ENCODE results near the gene PRR27.

PRR27 gene

DNA sequence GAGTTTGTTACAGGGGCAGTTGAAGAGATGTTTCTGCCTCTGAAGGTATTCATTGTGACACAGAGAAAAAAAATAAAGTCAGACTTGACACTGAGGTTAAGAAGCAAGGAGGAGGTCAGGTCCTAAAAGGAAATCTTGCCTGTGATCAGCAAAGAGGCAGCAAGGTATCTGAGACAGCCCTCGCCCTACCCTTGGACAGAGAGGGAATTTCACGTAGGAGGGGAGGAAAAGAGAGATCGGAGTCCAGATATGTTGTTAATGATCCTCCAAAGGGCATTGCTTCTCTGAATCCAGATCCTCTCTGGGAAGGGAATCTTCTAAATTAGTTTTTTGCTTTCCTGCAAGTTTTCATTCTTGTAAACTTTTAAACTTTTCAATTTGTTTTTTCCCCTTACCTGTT lies 15.3 kb upstream of the PRR27 start:
- no peak for TF ChIP-seq SNAI2 (CRISPR knock-in tag; IDR thresholded peaks at IDR 0.05)
- no peak for TF ChIP-seq ESRRG (CRISPR knock-in tag; IDR thresholded peaks at IDR 0.05)
- TF ChIP-seq TCF4 (CRISPR knock-in tag; IDR thresholded peaks at IDR 0.05; ENCODE audit: borderline replicate concordance), result no peak
- TF ChIP-seq RARB (CRISPR knock-in tag; IDR thresholded peaks at IDR 0.05), result no peak
- TF ChIP-seq ZNF8 (CRISPR knock-in tag; IDR thresholded peaks at IDR 0.05), result no peak
- TF ChIP-seq, protein P1, sequence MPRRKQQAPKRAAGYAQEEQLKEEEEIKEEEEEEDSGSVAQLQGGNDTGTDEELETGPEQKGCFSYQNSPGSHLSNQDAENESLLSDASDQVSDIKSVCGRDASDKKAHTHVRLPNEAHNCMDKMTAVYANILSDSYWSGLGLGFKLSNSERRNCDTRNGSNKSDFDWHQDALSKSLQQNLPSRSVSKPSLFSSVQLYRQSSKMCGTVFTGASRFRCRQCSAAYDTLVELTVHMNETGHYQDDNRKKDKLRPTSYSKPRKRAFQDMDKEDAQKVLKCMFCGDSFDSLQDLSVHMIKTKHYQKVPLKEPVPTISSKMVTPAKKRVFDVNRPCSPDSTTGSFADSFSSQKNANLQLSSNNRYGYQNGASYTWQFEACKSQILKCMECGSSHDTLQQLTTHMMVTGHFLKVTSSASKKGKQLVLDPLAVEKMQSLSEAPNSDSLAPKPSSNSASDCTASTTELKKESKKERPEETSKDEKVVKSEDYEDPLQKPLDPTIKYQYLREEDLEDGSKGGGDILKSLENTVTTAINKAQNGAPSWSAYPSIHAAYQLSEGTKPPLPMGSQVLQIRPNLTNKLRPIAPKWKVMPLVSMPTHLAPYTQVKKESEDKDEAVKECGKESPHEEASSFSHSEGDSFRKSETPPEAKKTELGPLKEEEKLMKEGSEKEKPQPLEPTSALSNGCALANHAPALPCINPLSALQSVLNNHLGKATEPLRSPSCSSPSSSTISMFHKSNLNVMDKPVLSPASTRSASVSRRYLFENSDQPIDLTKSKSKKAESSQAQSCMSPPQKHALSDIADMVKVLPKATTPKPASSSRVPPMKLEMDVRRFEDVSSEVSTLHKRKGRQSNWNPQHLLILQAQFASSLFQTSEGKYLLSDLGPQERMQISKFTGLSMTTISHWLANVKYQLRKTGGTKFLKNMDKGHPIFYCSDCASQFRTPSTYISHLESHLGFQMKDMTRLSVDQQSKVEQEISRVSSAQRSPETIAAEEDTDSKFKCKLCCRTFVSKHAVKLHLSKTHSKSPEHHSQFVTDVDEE (CRISPR knock-in tag; IDR thresholded peaks at IDR 0.05), result no peak
- TF ChIP-seq ZNF70 (CRISPR knock-in tag; IDR thresholded peaks at IDR 0.05), result no peak
- no peak for TF ChIP-seq CSDC2 (CRISPR knock-in tag; IDR thresholded peaks at IDR 0.05)
- TF ChIP-seq BACH2 (CRISPR knock-in tag; IDR thresholded peaks at IDR 0.05; ENCODE audit: borderline replicate concordance), result no peak
- TF ChIP-seq, protein P2, sequence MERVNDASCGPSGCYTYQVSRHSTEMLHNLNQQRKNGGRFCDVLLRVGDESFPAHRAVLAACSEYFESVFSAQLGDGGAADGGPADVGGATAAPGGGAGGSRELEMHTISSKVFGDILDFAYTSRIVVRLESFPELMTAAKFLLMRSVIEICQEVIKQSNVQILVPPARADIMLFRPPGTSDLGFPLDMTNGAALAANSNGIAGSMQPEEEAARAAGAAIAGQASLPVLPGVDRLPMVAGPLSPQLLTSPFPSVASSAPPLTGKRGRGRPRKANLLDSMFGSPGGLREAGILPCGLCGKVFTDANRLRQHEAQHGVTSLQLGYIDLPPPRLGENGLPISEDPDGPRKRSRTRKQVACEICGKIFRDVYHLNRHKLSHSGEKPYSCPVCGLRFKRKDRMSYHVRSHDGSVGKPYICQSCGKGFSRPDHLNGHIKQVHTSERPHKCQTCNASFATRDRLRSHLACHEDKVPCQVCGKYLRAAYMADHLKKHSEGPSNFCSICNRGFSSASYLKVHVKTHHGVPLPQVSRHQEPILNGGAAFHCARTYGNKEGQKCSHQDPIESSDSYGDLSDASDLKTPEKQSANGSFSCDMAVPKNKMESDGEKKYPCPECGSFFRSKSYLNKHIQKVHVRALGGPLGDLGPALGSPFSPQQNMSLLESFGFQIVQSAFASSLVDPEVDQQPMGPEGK (CRISPR knock-in tag; IDR thresholded peaks at IDR 0.05; ENCODE audit: borderline replicate concordance), result no peak
- TF ChIP-seq PPARA (CRISPR knock-in tag; IDR thresholded peaks at IDR 0.05; ENCODE audit: borderline replicate concordance), result no peak
- TF ChIP-seq ZNF565 (CRISPR knock-in tag; conservative IDR thresholded peaks at IDR 0.05; ENCODE audit: low read depth), result no peak
- no peak for TF ChIP-seq GLIS3 (CRISPR knock-in tag; IDR thresholded peaks at IDR 0.05)
- TF ChIP-seq OSR1 (CRISPR knock-in tag; IDR thresholded peaks at IDR 0.05), result no peak
- TF ChIP-seq ZFP30 (CRISPR knock-in tag; IDR thresholded peaks at IDR 0.05), result no peak
- TF ChIP-seq TOX (CRISPR knock-in tag; IDR thresholded peaks at IDR 0.05; ENCODE audit: borderline replicate concordance), result no peak
- no peak for TF ChIP-seq ARNTL (CRISPR knock-in tag; IDR thresholded peaks at IDR 0.05; ENCODE audit: borderline replicate concordance, low read depth)
- TF ChIP-seq, protein P3, sequence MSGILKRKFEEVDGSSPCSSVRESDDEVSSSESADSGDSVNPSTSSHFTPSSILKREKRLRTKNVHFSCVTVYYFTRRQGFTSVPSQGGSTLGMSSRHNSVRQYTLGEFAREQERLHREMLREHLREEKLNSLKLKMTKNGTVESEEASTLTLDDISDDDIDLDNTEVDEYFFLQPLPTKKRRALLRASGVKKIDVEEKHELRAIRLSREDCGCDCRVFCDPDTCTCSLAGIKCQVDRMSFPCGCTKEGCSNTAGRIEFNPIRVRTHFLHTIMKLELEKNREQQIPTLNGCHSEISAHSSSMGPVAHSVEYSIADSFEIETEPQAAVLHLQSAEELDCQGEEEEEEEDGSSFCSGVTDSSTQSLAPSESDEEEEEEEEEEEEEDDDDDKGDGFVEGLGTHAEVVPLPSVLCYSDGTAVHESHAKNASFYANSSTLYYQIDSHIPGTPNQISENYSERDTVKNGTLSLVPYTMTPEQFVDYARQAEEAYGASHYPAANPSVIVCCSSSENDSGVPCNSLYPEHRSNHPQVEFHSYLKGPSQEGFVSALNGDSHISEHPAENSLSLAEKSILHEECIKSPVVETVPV (CRISPR knock-in tag; IDR thresholded peaks at IDR 0.05), result no peak
- no peak for TF ChIP-seq ZC3H10 (CRISPR knock-in tag; IDR thresholded peaks at IDR 0.05)
- ATAC-seq, result no peak

DNA sequence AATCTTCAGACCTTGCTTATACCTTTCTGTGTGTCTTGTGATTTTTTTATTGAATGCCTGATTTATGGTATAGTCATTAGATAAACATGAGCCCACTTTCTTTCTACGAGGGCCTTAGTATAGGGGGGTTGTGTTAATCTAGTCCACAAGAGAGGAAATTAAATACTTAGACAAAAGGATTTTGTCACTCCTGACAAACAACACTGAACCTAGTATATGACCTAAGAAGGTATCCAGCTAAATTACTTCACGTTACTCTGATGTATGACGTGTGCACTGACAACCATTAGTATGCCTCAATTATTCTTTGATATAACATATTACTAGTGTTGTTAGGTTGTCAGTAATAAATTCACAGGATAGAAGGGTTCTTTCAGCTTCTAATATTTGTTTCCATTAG lies 2.8 kb upstream of the PRR27 start:
- TF ChIP-seq CSDC2 (CRISPR knock-in tag; IDR thresholded peaks at IDR 0.05), result no peak
- TF ChIP-seq, protein P2 (CRISPR knock-in tag; IDR thresholded peaks at IDR 0.05; ENCODE audit: borderline replicate concordance), result no peak
- TF ChIP-seq, protein P1 (CRISPR knock-in tag; IDR thresholded peaks at IDR 0.05), result no peak
- no peak for TF ChIP-seq BACH2 (CRISPR knock-in tag; IDR thresholded peaks at IDR 0.05; ENCODE audit: borderline replicate concordance)
- TF ChIP-seq SNAI2 (CRISPR knock-in tag; IDR thresholded peaks at IDR 0.05), result no peak
- no peak for TF ChIP-seq ZC3H10 (CRISPR knock-in tag; IDR thresholded peaks at IDR 0.05)
- no peak for TF ChIP-seq ESRRG (CRISPR knock-in tag; IDR thresholded peaks at IDR 0.05)
- ATAC-seq, result no peak

DNA sequence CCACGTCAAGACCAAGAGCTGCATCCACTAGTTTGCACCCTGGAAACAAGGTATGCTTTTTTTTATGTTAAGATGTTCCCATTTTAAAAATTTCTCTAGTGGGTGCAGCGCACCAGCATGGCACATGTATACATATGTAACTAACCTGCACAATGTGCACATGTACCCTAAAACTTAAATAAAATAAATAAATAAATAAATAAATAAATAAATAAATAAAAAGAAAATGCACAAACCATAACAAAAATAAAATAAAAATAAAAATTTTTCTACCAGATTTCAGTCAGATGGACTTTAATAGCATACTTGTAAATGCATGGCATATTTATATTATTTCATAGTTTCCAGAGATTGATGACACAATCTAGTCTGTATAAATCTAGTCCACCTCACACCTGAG lies 1.9 kb upstream of the PRR27 start:
- no peak for ATAC-seq
- no peak for TF ChIP-seq ZFP30 (CRISPR knock-in tag; IDR thresholded peaks at IDR 0.05)
- TF ChIP-seq, protein P4, sequence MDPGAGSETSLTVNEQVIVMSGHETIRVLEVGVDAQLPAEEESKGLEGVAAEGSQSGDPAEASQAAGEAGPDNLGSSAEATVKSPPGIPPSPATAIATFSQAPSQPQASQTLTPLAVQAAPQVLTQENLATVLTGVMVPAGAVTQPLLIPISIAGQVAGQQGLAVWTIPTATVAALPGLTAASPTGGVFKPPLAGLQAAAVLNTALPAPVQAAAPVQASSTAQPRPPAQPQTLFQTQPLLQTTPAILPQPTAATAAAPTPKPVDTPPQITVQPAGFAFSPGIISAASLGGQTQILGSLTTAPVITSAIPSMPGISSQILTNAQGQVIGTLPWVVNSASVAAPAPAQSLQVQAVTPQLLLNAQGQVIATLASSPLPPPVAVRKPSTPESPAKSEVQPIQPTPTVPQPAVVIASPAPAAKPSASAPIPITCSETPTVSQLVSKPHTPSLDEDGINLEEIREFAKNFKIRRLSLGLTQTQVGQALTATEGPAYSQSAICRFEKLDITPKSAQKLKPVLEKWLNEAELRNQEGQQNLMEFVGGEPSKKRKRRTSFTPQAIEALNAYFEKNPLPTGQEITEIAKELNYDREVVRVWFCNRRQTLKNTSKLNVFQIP (CRISPR knock-in tag; IDR thresholded peaks at IDR 0.05; ENCODE audit: borderline replicate concordance, low read depth), result no peak
- TF ChIP-seq CSDC2 (CRISPR knock-in tag; IDR thresholded peaks at IDR 0.05), result no peak
- no peak for TF ChIP-seq OSR1 (CRISPR knock-in tag; IDR thresholded peaks at IDR 0.05)
- no peak for TF ChIP-seq ESRRG (CRISPR knock-in tag; IDR thresholded peaks at IDR 0.05)
- no peak for TF ChIP-seq ZNF565 (CRISPR knock-in tag; conservative IDR thresholded peaks at IDR 0.05; ENCODE audit: low read depth)
- no peak for TF ChIP-seq TOX (CRISPR knock-in tag; IDR thresholded peaks at IDR 0.05; ENCODE audit: borderline replicate concordance)
- TF ChIP-seq BACH2 (CRISPR knock-in tag; IDR thresholded peaks at IDR 0.05; ENCODE audit: borderline replicate concordance), result no peak
- TF ChIP-seq, protein P5, sequence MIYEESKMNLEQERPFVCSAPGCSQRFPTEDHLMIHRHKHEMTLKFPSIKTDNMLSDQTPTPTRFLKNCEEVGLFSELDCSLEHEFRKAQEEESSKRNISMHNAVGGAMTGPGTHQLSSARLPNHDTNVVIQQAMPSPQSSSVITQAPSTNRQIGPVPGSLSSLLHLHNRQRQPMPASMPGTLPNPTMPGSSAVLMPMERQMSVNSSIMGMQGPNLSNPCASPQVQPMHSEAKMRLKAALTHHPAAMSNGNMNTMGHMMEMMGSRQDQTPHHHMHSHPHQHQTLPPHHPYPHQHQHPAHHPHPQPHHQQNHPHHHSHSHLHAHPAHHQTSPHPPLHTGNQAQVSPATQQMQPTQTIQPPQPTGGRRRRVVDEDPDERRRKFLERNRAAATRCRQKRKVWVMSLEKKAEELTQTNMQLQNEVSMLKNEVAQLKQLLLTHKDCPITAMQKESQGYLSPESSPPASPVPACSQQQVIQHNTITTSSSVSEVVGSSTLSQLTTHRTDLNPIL (CRISPR knock-in tag; IDR thresholded peaks at IDR 0.05; ENCODE audit: low read depth), result no peak

Measured in SK-N-SH treated with all-trans-retinoic acid at 6 μM for 48 hours (cell line).